ENCODE data around the gene BEGAIN. TPM values are rescaled to one million over a fixed set of nuclear protein-coding genes. Genes with fewer than 3 reads are reported as not detected.

BEGAIN gene
- total RNA-seq, 4 donors from 2014 or later = 0.27 to 2.5 (median 0.37) TPM; not detected in 1

- intact Hi-C loops (cut with DNase I; ENCODE audit: low total_unique reads) (no loop called here), in situ Hi-C loops (cut with MboI; ENCODE audit: low pct_ligation_motif_present in 1 of 4, low pct_unique_long_range_greater_than_20kb in 1 of 4, low sequenced_read_pairs in 3 of 4) (no loop called here)
- TF ChIP-seq, protein P1, sequence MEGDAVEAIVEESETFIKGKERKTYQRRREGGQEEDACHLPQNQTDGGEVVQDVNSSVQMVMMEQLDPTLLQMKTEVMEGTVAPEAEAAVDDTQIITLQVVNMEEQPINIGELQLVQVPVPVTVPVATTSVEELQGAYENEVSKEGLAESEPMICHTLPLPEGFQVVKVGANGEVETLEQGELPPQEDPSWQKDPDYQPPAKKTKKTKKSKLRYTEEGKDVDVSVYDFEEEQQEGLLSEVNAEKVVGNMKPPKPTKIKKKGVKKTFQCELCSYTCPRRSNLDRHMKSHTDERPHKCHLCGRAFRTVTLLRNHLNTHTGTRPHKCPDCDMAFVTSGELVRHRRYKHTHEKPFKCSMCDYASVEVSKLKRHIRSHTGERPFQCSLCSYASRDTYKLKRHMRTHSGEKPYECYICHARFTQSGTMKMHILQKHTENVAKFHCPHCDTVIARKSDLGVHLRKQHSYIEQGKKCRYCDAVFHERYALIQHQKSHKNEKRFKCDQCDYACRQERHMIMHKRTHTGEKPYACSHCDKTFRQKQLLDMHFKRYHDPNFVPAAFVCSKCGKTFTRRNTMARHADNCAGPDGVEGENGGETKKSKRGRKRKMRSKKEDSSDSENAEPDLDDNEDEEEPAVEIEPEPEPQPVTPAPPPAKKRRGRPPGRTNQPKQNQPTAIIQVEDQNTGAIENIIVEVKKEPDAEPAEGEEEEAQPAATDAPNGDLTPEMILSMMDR (IDR thresholded peaks at IDR 0.05) = no peak
- Histone ChIP-seq H3K27ac (no peak overlapping the region), H3K36me3 (no peaks in the 10 kb centered on the region), H3K4me3 (no peak overlapping the region), H3K27me3 (peaks cover 33% of the 10 kb centered on the region), H3K9me3 (no peaks in the 10 kb centered on the region), H3K4me1 (peaks cover 0 to 8% (median 7%) of the 10 kb centered on the region in 4 donors)
- DNase-seq = no peak
- WGBS, 2 donors (ENCODE audit: low coverage in 1 of 2) = 80 to 82% methylated on average over 1 to 12 of the region's 12 CpGs
Observed at GRCh38 chr14:100584056-100585031, 2.9 kb downstream of the BEGAIN start.

DNA sequence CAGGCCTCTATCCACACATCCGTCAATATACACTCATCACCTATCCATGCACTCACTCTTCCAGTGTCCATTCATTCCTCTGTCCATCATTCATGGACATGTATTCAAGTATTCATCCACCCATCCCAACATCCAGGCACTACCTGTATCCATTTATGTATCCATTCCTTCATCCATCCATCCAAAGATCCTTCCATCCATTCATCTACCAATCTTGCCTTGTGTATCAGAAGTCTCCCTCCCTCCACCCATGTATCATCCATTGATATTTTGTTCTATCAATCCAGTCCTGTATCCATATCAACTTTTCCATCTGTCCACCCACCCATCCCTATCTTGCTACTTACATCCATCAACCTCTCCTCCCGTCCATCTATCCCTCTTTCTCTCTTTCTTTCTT lies 4.0 kb downstream of the BEGAIN start:
- Histone ChIP-seq H3K9me3 (no peaks in the 10 kb centered on the region), H3K4me3 (no peak overlapping the region), H3K27ac (no peak overlapping the region), H3K36me3 (no peaks in the 10 kb centered on the region), H3K4me1 (peaks cover 0 to 8% (median 7%) of the 10 kb centered on the region in 4 donors), H3K27me3 (peaks cover 22% of the 10 kb centered on the region)
- TF ChIP-seq, protein P1 (IDR thresholded peaks at IDR 0.05) = no peak
- no peak for TF ChIP-seq POLR2AphosphoS5 (IDR thresholded peaks at IDR 0.05)
- TF ChIP-seq POLR2A (IDR thresholded peaks at IDR 0.05) = no peak
- TF ChIP-seq EP300 (IDR thresholded peaks at IDR 0.05; ENCODE audit: low read depth) = no peak
- WGBS, 2 donors (ENCODE audit: low coverage in 1 of 2) = 87 to 100% methylated on average over 2 of the region's 2 CpGs
- intact Hi-C loops (cut with DNase I; ENCODE audit: low total_unique reads) (no loop called here), in situ Hi-C loops (cut with MboI; ENCODE audit: low pct_ligation_motif_present in 1 of 4, low pct_unique_long_range_greater_than_20kb in 1 of 4, low sequenced_read_pairs in 3 of 4) (no loop called here)
- no peak for DNase-seq

- Histone ChIP-seq H3K9me3 (no peaks in the 10 kb centered on the region), H3K36me3 (no peaks in the 10 kb centered on the region), H3K4me3 (no peak overlapping the region), H3K27me3 (peaks cover 16% of the 10 kb centered on the region), H3K4me1 (peaks cover 0 to 8% (median 7%) of the 10 kb centered on the region in 4 donors), H3K27ac (no peak overlapping the region)
- intact Hi-C loops (cut with DNase I; ENCODE audit: low total_unique reads) = no loop called here
- DNase-seq = no peak
- TF ChIP-seq POLR2A (IDR thresholded peaks at IDR 0.05) (no peak), EP300 (IDR thresholded peaks at IDR 0.05; ENCODE audit: low read depth) (no peak), POLR2AphosphoS5 (IDR thresholded peaks at IDR 0.05) (no peak)
- TF ChIP-seq, protein P1 (IDR thresholded peaks at IDR 0.05) = no peak
- in situ Hi-C loops (cut with MboI; ENCODE audit: low pct_ligation_motif_present in 1 of 4, low pct_unique_long_range_greater_than_20kb in 1 of 4, low sequenced_read_pairs in 3 of 4) = no loop called here
- 90 to 95% methylated on average over 2 to 16 of the region's 16 CpGs for WGBS, 2 donors (ENCODE audit: low coverage in 1 of 2)
Observed at GRCh38 chr14:100582496-100583165, 4.6 kb downstream of the BEGAIN start.
